GM18951 (cell line): ENCODE results near the gene PGBD1.
A peak's percentile ranks its signal among the peaks of the same experiment; 100 is the strongest.

ENCODE experiments used
- POLR2A ChIP-seq: IDR thresholded peaks from 4 replicates; pipeline ENCODE4 v1.6.1; 2011; ENCODE audit warnings: mild to moderate bottlenecking; ENCODE audit not compliant: insufficient read length, insufficient read depth; ENCODE audit errors: extremely low read depth
- in situ Hi-C: fragments of 300-500 bp; cut with MboI; formaldehyde crosslinking; loops from one replicate; pipeline ENCODE4 v1.12.0; 2022; ENCODE audit warnings: low sequenced_read_pairs, mixed read lengths, inconsistent platforms; ENCODE audit not compliant: unreplicated experiment

PGBD1 gene

GRCh38 chr6:28254121-28254519 is 27.3 kb upstream of the PGBD1 start:
- in situ Hi-C loops: no loop called here
- no peak for TF ChIP-seq POLR2A

DNA sequence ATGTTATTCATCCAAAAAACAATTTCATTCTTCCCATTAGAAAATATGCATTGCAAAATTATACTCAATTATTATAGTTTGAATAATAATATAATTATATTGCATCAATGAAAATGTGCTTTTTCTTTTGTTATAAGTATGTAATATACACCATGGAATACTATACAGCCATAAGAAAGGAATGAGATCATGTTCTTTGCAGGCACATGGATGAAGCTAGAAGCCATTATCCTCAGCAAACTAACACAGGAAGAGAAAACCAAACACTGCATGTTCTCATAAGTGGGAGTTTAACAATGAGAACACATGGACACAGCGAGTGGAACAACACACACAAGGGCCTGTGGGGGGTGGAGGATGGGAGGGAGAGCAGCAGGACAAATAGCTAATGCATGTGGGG is 24.3 kb upstream of the PGBD1 start:
- in situ Hi-C loops: no loop called here
- no peak for TF ChIP-seq POLR2A

DNA sequence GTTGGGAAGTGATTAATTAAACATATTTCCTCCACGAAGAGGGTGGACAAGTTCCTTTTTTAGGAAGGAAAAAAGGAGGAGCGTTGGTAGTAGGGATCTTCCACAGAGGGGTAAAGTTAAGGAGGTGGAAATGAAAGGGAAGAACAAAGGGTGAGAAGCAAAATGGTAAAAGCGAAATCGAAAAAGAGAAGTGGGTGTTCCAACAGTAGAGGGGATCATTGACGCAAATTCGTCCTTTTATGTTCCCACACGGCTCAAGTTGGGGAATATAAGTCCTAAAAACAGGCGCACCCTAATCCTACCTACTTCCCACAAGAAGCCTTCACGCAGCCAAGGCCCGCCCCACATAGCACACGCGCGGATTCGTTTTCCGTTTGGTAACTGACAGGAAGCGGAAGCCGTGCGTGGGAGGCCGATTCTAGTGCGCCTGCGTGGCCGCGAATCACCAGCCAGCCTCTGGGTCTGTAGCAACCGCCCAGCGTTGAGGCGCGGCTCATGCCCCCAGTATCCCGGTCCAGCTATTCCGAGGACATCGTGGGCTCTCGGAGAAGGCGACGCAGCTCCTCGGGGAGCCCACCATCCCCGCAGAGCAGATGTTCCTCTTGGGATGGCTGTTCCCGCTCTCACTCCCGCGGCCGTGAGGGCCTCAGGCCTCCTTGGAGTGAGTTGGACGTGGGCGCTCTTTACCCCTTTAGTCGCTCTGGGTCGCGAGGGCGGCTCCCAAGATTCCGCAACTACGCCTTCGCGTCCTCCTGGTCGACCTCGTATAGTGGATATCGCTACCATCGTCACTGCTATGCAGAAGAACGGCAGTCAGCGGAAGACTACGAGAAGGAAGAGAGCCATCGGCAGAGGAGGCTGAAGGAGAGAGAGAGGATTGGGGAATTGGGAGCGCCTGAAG is 22.2 kb upstream of the PGBD1 start, which contains the start of gene NKAPL:
NKAPL (plus strand) TSS at position 421 of the 901 bp plus-strand sequence; CDS start at position 496, 75 bp downstream.
- peak; percentile 26 for TF ChIP-seq POLR2A
- in situ Hi-C loops: no loop called here

GRCh38 chr6:28263922-28264321 is 17.4 kb upstream of the PGBD1 start:
- TF ChIP-seq POLR2A: no peak
- in situ Hi-C loops: no loop called here

DNA sequence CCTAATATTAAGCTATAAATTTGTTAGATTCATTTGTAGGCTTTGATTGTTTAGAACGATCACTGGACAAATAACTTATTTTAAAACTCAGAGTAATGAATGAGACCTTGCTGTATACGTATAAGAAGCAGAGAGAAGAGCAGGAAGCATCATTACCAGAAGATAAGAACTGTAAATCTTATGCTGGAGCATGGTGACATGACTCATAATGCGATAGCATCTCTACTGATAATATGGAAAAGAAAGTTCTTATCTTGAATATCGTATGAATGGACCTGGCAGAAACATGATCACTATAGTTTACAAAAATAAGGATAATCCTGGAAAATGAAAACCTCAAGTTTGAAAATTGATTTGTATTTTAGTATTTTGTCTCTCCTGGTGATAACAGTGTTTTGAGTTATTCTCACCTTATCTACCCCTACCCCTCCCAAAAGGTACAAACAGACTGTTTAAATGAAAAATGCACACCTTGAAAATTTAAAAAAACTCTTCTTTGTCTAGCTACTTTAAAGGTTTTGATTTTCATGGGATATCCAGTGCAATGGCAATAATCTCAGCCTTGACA is 16.5 kb upstream of the PGBD1 start:
- in situ Hi-C loops: no loop called here
- no peak for TF ChIP-seq POLR2A

DNA sequence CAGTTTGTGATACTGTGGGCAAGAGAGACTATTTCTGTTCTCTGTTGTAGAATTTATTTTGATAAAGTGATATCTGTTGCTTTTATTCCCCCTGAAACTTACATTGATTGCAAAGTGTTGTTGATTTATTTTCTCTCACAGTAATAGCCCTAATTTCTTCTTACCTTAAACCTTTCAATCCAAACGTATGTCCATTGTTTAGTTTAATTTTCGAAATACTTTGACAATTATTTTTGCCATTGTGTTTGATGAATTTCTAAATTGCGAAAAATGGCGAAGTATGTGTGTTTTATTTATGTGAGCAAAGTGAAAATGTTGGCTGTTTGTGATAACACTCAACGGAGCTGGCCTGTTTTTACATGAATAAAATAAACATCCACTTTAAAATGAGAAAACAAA is 14.8 kb upstream of the PGBD1 start:
- no peak for TF ChIP-seq POLR2A
- in situ Hi-C loops: no loop called here

DNA sequence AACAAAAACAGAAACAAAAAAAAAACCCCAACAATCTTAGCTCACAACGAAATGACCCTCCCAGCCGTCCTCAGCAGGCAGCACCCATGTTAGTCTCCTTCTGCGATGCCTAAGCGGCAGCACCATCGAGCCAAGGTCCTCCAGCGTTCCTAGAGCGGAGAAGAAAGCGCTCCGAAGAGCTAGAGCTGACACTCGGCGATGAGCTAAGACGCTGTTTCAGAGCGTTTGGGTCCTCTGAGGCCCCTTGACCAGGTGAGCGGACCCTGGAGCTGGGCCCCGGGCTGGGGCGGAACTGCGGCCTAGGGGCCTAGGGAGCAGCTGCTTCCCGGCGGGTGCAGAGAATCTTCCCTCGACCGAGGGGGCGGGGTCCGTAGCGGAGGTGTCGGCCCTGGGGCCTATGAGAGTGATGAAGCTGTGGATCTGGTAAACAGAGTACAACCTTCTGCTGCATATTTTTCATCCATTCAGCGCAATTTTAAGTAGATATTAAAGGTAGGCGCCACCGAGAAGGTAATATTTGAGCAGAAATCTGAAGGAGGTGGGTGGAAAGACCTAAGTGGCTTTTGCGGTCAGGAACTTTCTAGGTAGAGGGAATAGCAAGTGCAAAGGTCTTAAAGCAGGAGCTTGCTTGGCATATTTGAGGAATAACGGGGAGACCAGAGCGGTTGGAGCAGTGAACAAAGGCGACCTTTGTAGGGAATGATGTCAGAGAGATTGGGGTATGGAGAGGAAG is 14.2 kb upstream of the PGBD1 start, which contains the start of gene ZSCAN26:
ZSCAN26 (plus strand) TSS at position 182 of the 733 bp plus-strand sequence. CDS start 4,777 bp downstream, outside the sequence.
- TF ChIP-seq POLR2A: peak; percentile 77
- in situ Hi-C loops: no loop called here

- in situ Hi-C loops: no loop called here
- no peak for TF ChIP-seq POLR2A
Measured at GRCh38 chr6:28267695-28268059, 13.7 kb upstream of the PGBD1 start.

GRCh38 chr6:28269492-28269891 is 11.9 kb upstream of the PGBD1 start:
- in situ Hi-C loops: no loop called here
- no peak for TF ChIP-seq POLR2A

DNA sequence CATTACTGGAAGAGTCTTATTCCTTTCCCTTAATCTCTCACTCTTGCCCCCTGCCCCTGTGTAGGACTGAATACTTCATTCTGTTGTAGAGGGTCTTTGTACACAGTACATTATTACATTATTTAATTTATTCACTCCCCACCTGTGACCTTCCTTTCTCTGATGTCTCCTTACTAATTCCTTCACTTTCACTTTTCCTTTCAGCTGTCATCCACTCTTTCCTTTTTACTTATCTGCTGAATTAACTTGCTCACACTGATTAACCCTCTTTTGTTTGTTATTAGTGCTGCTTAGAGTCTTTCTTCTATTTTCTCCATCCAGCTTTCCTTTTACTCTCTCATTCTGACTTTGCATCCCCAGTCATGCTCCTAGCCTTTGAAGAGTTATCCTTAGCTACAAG is 6.5 kb upstream of the PGBD1 start:
- TF ChIP-seq POLR2A: no peak
- in situ Hi-C loops: no loop called here

DNA sequence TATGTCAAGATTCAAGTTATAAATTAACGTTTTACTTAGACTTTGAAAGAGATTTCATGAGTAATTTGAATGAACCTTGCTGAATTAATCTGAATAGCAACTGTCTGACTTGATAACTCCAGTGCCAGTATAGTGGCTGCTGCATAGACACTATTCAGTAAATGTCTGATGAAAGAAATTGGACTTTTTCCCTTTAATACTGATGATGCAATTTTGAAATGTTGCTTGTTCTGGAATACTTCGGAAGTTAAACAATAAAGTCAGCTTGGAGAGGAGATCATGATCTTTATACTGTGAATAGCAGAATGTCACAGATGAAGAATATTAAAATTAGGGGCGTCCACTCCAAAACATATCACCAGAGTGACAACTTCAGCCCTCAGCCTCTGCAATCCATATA is 3.6 kb upstream of the PGBD1 start:
- in situ Hi-C loops: no loop called here
- TF ChIP-seq POLR2A: no peak

GRCh38 chr6:28280595-28281287 is 631 bp upstream of the PGBD1 start:
- no peak for TF ChIP-seq POLR2A
- in situ Hi-C loops: no loop called here

DNA sequence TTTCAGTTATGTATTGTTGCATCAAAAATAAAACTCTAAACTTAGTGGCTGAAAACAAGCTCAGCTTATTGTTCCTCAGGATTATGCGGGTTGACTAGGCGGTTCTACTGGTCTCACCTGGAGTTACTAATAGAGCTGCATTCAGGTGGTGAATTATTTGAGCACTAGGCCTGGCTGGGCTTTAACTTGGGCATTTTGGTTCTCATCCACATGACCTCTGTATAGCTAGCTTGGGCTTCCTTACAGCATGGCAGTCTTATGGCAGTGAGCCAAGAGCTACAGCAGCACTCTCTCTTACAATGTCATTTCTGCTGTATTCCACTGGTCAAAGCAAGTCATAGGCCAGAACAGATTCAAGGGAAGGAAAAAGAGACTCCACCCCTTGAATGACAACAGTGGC is 1.6 kb downstream of the PGBD1 start:
- TF ChIP-seq POLR2A: no peak
- in situ Hi-C loops: no loop called here

DNA sequence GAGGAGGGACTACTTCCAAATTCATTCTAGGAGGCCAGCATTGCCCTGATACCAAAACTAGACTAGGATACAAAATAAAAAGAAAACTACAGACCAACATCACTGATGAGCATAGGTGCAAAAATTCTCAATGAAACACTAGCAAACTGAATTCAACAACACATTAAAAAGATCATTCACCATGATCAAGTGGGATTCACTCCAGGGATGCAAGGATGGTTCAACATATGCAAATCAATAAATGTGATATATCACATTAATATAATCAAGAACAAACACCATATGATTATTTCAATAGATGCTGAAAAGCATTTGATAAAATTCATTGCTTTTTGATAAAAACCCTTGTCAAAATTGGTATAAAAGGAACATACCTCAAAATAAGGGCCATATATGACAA is 10.2 kb downstream of the PGBD1 start:
- no peak for TF ChIP-seq POLR2A
- in situ Hi-C loops: no loop called here
